Measurements from ENCODE around the gene SLC41A3.

DNA sequence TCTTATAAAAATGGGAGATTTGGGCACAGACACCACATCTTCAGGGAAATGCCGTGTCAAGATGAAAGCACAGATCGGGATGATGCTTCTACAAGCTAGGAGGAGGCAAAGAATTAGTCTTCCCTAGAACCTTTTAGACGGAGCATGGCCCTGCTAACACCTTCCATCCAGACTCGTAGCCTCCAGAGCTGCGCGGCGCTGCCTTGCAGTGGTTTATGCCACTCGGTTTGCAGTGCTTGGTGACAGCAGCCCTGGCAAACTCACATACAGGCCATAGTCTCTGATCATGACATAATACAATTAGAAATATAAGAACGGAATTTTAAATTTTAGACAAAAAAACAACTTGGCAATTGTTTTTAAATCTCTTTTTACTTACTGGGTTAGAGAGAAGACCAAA is 37.1 kb upstream of the SLC41A3 start:
- TF ChIP-seq, protein P1, sequence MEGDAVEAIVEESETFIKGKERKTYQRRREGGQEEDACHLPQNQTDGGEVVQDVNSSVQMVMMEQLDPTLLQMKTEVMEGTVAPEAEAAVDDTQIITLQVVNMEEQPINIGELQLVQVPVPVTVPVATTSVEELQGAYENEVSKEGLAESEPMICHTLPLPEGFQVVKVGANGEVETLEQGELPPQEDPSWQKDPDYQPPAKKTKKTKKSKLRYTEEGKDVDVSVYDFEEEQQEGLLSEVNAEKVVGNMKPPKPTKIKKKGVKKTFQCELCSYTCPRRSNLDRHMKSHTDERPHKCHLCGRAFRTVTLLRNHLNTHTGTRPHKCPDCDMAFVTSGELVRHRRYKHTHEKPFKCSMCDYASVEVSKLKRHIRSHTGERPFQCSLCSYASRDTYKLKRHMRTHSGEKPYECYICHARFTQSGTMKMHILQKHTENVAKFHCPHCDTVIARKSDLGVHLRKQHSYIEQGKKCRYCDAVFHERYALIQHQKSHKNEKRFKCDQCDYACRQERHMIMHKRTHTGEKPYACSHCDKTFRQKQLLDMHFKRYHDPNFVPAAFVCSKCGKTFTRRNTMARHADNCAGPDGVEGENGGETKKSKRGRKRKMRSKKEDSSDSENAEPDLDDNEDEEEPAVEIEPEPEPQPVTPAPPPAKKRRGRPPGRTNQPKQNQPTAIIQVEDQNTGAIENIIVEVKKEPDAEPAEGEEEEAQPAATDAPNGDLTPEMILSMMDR (IDR thresholded peaks at IDR 0.05) = no peak
- TF ChIP-seq POLR2A (IDR thresholded peaks at IDR 0.05) = no peak
